A549 (cell line): ENCODE results near the gene KRT33B.

Source experiments
- BCL3 ChIP-seq: fragments of >200 bp; sonication (Bioruptor Twin); formaldehyde crosslinking; IDR thresholded peaks from 3 replicates; pipeline ENCODE4 v1.6.1; 2016
- CEBPB ChIP-seq, 2 experiments: fragments of >200 bp in 1 of 2; sonication (Bioruptor Twin) in 1 of 2; formaldehyde crosslinking in 1 of 2; IDR thresholded peaks; 2 replicates each; pipeline ENCODE4 v1.6.1; 2012 to 2016
- CTCF ChIP-seq: fragments of >200 bp; sonication (Bioruptor Twin); formaldehyde crosslinking; IDR thresholded peaks from 3 replicates; pipeline ENCODE4 v1.5.1; 2016
- ELK1 ChIP-seq: fragments of 150-350 bp; IDR thresholded peaks from 2 replicates; pipeline ENCODE4 v1.6.1; 2014; ENCODE audit warnings: low read depth, mild to moderate bottlenecking, low read length
- FOSB ChIP-seq: fragments of 250-450 bp; sonication (Bioruptor Pico); IDR thresholded peaks from 2 replicates; pipeline ENCODE4 v1.5.0; 2020; ENCODE audit warnings: mild to moderate bottlenecking, moderate library complexity
- FOSL2 ChIP-seq, 2 experiments: fragments of 450-650 bp in 1 of 2; fragments of >200 bp in 1 of 2; sonication (Bioruptor Twin) in 1 of 2; formaldehyde crosslinking; IDR thresholded peaks; 2 replicates each; pipeline versions ENCODE4 v1.5.0 to v1.6.1; 2016 to 2020; ENCODE audit warnings: mild to moderate bottlenecking in 1 of 2, moderate library complexity in 1 of 2
- GATA3 ChIP-seq: IDR thresholded peaks from 2 replicates; pipeline ENCODE4 v1.6.1; 2012; ENCODE audit warnings: borderline replicate concordance
- MAX ChIP-seq: IDR thresholded peaks from 2 replicates; pipeline ENCODE4 v1.6.1; 2012
- NPAS2 ChIP-seq: fragments of 250-450 bp; sonication (Bioruptor Pico); IDR thresholded peaks from 2 replicates; pipeline ENCODE4 v1.8.0; 2022; ENCODE audit warnings: mild to moderate bottlenecking, moderate library complexity, borderline replicate concordance
- POLR2A ChIP-seq: IDR thresholded peaks from 2 replicates; pipeline ENCODE4 v1.6.1; 2012; ENCODE audit warnings: mild to moderate bottlenecking, low read length
- RAD21 ChIP-seq, 2 experiments: fragments of >200 bp in 1 of 2; sonication (Bioruptor Twin) in 1 of 2; formaldehyde crosslinking in 1 of 2; IDR thresholded peaks in 1 of 2; conservative IDR thresholded peaks in 1 of 2; 2 replicates in 1 of 2; 3 replicates in 1 of 2; pipeline ENCODE4 v1.6.1; 2012 to 2018; ENCODE audit warnings: inconsistent platforms in 1 of 2
- REST ChIP-seq: fragments of 200-600 bp; sonication (generic); IDR thresholded peaks from 2 replicates; pipeline ENCODE4 v1.6.1; 2016; ENCODE audit warnings: antibody characterized with exemption, mild to moderate bottlenecking, moderate library complexity

- TF ChIP-seq REST (no peak), ELK1 (no peak), RAD21 (conservative IDR thresholded peaks at IDR 0.05 in 1 of 2, IDR thresholded peaks at IDR 0.05 in 1 of 2) (no peak), MAX (no peak), POLR2A (no peak), FOSL2 (IDR thresholded peaks at IDR 0.05) (no peak), FOSL2 (CRISPR knock-in tag; IDR thresholded peaks at IDR 0.05) (no peak), CTCF (no peak), CEBPB (IDR thresholded peaks at IDR 0.05) (no peak), GATA3 (no peak), NPAS2 (CRISPR knock-in tag) (no peak), BCL3 (no peak), FOSB (CRISPR knock-in tag) (no peak)
Observed at GRCh38 chr17:41403404-41404023, 33.9 kb upstream of the KRT33B start.
